ENCODE results near the gene CHRNA7.

GRCh38 chr15:32104061-32104995 lies 74.0 kb downstream of the CHRNA7 start:
- TF ChIP-seq EZH2 (IDR thresholded peaks at IDR 0.05; ENCODE audit: insufficient read depth, poor library complexity, severe bottlenecking) = no peak
- TF ChIP-seq EZH2phosphoT487 (IDR thresholded peaks at IDR 0.05; ENCODE audit: insufficient read depth, low read depth) = no peak

All from GM23248 (cell line).